PC-3 (cell line): ENCODE results near the gene HNRNPU.

Experiments used
- CTCF ChIP-seq: fragments of 300-600 bp; sonication (generic); conservative IDR thresholded peaks from 2 replicates; pipeline ENCODE4 v1.5.1; 2017; ENCODE audit warnings: antibody characterized with exemption, low read depth, mild to moderate bottlenecking, low read length
- EZH2 ChIP-seq: fragments of 300-600 bp; sonication (generic); IDR thresholded peaks from one replicate; pipeline ENCODE4 v1.6.1; 2017; ENCODE audit warnings: antibody characterized with exemption, mild to moderate bottlenecking, low read length; ENCODE audit not compliant: unreplicated experiment

- no peak for TF ChIP-seq CTCF
- TF ChIP-seq EZH2, result no peak
Observed at GRCh38 chr1:244862354-244862698, 2.0 kb downstream of the HNRNPU start.
